Stimulated activated CD8-positive, alpha-beta memory T cell treated with anti-CD3 and anti-CD28 coated beads, Interleukin-4, amount 100 ng/mL, for 24 hours (primary cell): ENCODE measurements around the gene RCAN3.

Source experiments
- DNase-seq: peaks from one replicate; pipeline ENCODE4 v3.0.0-alpha.2; 2020; ENCODE audit warnings: low read depth

The RCAN3 gene

GRCh38 chr1:24551960-24552571 is 49.4 kb downstream of the RCAN3 start:
- no peak for DNase-seq

- no peak for DNase-seq
Measured at GRCh38 chr1:24553931-24554330, 51.3 kb downstream of the RCAN3 start.

- DNase-seq: no peak
Measured at GRCh38 chr1:24554714-24555113, 52.1 kb downstream of the RCAN3 start.

- no peak for DNase-seq
Measured at GRCh38 chr1:24555591-24556413, 53.2 kb downstream of the RCAN3 start, which contains the start of gene NCMAP. NCMAP (plus strand) TSS chr1:24556087; CDS start chr1:24595431, 39,344 bp downstream.

- no peak for DNase-seq
Measured at GRCh38 chr1:24556414-24556795, 53.8 kb downstream of the RCAN3 start.

GRCh38 chr1:24557220-24557619 is 54.6 kb downstream of the RCAN3 start:
- DNase-seq: no peak

- DNase-seq: no peak
Measured at GRCh38 chr1:24557711-24558131, 55.1 kb downstream of the RCAN3 start.

GRCh38 chr1:24558455-24558854 is 55.8 kb downstream of the RCAN3 start:
- DNase-seq: no peak

GRCh38 chr1:24558902-24559791 is 56.5 kb downstream of the RCAN3 start:
- no peak for DNase-seq

- DNase-seq: no peak
Measured at GRCh38 chr1:24560361-24560760, 57.7 kb downstream of the RCAN3 start.

GRCh38 chr1:24562625-24563024 is 60.0 kb downstream of the RCAN3 start:
- no peak for DNase-seq

GRCh38 chr1:24564695-24565094 is 62.1 kb downstream of the RCAN3 start:
- no peak for DNase-seq

GRCh38 chr1:24566236-24566867 is 63.7 kb downstream of the RCAN3 start:
- DNase-seq: no peak

GRCh38 chr1:24567792-24568388 is 65.3 kb downstream of the RCAN3 start:
- DNase-seq: no peak

- no peak for DNase-seq
Measured at GRCh38 chr1:24568475-24568874, 65.8 kb downstream of the RCAN3 start.

- DNase-seq: no peak
Measured at GRCh38 chr1:24570265-24571125, 67.9 kb downstream of the RCAN3 start.

- DNase-seq: no peak
Measured at GRCh38 chr1:24572301-24572700, 69.7 kb downstream of the RCAN3 start.

- DNase-seq: no peak
Measured at GRCh38 chr1:24575905-24576587, 73.4 kb downstream of the RCAN3 start.

GRCh38 chr1:24578846-24579245 is 76.2 kb downstream of the RCAN3 start:
- no peak for DNase-seq

- DNase-seq: no peak
Measured at GRCh38 chr1:24580756-24581155, 78.1 kb downstream of the RCAN3 start.
